H1 (cell line): ENCODE measurements around the gene ZNF789. TPM values are rescaled to one million over a fixed set of nuclear protein-coding genes. Genes with fewer than 3 reads are reported as not detected.

Source experiments
- CTCF ChIA-PET: fragments of 300-600 bp; sonication (Branson Sonifier 250); formaldehyde crosslinking; loops from one replicate; lab custom pipeline; 2021; ENCODE audit not compliant: partially characterized antibody; lab: Charles Lee
- POLR2A ChIA-PET: fragments of 300-600 bp; sonication (Branson Sonifier 250); formaldehyde crosslinking; loops from one replicate; lab custom pipeline; 2021; ENCODE audit warnings: inconsistent platforms; ENCODE audit not compliant: partially characterized antibody; lab: Charles Lee
- DNase-seq, 2 experiments: peaks; one replicate each; pipeline versions ENCODE4 v3.0.0 to v3.0.0-alpha.2; 2010 to 2022; ENCODE audit warnings: low spot score in 2 of 2, low read depth in 1 of 2, mixed read lengths in 1 of 2
- FAIRE-seq: peaks from 2 replicates; lab custom pipeline; 2011; peaks lifted over from hg19 to GRCh38; lab: Jason Lieb, UNC
- H2AFZ ChIP-seq: 2 replicates; pipeline ENCODE4 v1.8.1; 2012; ENCODE audit warnings: low read length, inconsistent platforms
- H2AK5ac ChIP-seq: 2 replicates; pipeline ENCODE4 v1.6.1; 2013; ENCODE audit warnings: low read depth, low read length
- H2BK120ac ChIP-seq: replicated peaks from 2 replicates; pipeline ENCODE3; 2013; ENCODE audit warnings: low read depth, low read length, inconsistent platforms
- H2BK12ac ChIP-seq: 2 replicates; pipeline ENCODE4 v1.6.1; 2013; ENCODE audit warnings: low read depth, low read length
- H2BK15ac ChIP-seq: 2 replicates; pipeline ENCODE4 v1.6.1; 2013; ENCODE audit warnings: low read length
- H2BK20ac ChIP-seq: 2 replicates; pipeline ENCODE4 v1.6.1; 2013; ENCODE audit warnings: low read length
- H2BK5ac ChIP-seq: 2 replicates; pipeline ENCODE4 v1.6.1; 2013; ENCODE audit warnings: low read depth, low read length
- H3K14ac ChIP-seq: 2 replicates; pipeline ENCODE4 v1.6.1; 2013; ENCODE audit warnings: inconsistent platforms; ENCODE audit not compliant: insufficient read length
- H3K18ac ChIP-seq: 2 replicates; pipeline ENCODE4 v1.6.1; 2013; ENCODE audit warnings: low read length; ENCODE audit errors: extremely low read depth
- H3K23ac ChIP-seq: 2 replicates; pipeline ENCODE4 v1.6.1; 2013; ENCODE audit warnings: inconsistent platforms; ENCODE audit not compliant: insufficient read length
- H3K23me2 ChIP-seq: 2 replicates; pipeline ENCODE4 v1.6.1; 2013; ENCODE audit warnings: low read depth, low read length
- H3K27ac ChIP-seq: 2 replicates; pipeline ENCODE4 v1.6.1; 2011; ENCODE audit warnings: low read depth, low read length, inconsistent platforms
- H3K27me3 ChIP-seq, 4 experiments: replicated peaks in 1 of 4; 1 replicate in 1 of 4; 2 replicates in 3 of 4; pipeline versions ENCODE4 v1.6.1 to v1.8.1; 2011 to 2013; ENCODE audit warnings: low read length in 3 of 4, mild to moderate bottlenecking in 3 of 4, inconsistent platforms in 2 of 4, mixed read lengths in 2 of 4, moderate library complexity in 1 of 4; ENCODE audit not compliant: control insufficient read depth in 3 of 4, insufficient read depth in 3 of 4; ENCODE audit errors: extremely low read depth in 1 of 4
- H3K36me3 ChIP-seq, 4 experiments: 2 replicates each; pipeline versions ENCODE4 v1.6.1 to v1.8.1; 2011 to 2013; ENCODE audit warnings: mild to moderate bottlenecking in 4 of 4, low read length in 3 of 4, moderate library complexity in 2 of 4, control low read depth in 1 of 4, inconsistent platforms in 1 of 4; ENCODE audit not compliant: insufficient read depth in 4 of 4, control insufficient read depth in 2 of 4
- H3K4ac ChIP-seq: replicated peaks from 2 replicates; pipeline ENCODE3; 2013; ENCODE audit warnings: low read length, low read depth, mixed read lengths, inconsistent platforms; ENCODE audit not compliant: insufficient read length
- H3K4me1 ChIP-seq, 4 experiments: replicated peaks in 1 of 4; 1 replicate in 1 of 4; 2 replicates in 3 of 4; pipeline versions ENCODE4 v1.6.1 to v1.8.1; 2011 to 2013; ENCODE audit warnings: low read length in 3 of 4, inconsistent platforms in 2 of 4, mixed read lengths in 1 of 4; ENCODE audit not compliant: insufficient read depth in 4 of 4, control insufficient read depth in 3 of 4
- H3K4me2 ChIP-seq, 2 experiments: 2 replicates each; pipeline versions ENCODE4 v1.6.1 to v1.8.1; 2011 to 2013; ENCODE audit warnings: low read depth in 2 of 2, low read length in 2 of 2, control low read depth in 1 of 2, inconsistent platforms in 1 of 2, mild to moderate bottlenecking in 1 of 2; ENCODE audit not compliant: insufficient read depth in 1 of 2
- H3K4me3 ChIP-seq, 4 experiments: fragments of 200-600, 300-600 bp in 1 of 4; sonication (generic), shearing (Covaris generic), sonication (Bioruptor Twin) in 1 of 4; 2 replicates each; pipeline versions ENCODE4 v1.5.1 to v1.8.1; 2011 to 2016; ENCODE audit warnings: low read length in 4 of 4, low read depth in 3 of 4, control low read depth in 2 of 4, inconsistent platforms in 2 of 4, mild to moderate bottlenecking in 2 of 4, mixed read lengths in 1 of 4, moderate library complexity in 1 of 4; ENCODE audit not compliant: insufficient read depth in 2 of 4; ENCODE audit errors: extremely low read depth in 1 of 4
- H3K56ac ChIP-seq: replicated peaks from 2 replicates; pipeline ENCODE3; 2013; ENCODE audit warnings: low read depth, mild to moderate bottlenecking, mixed read lengths, low read length, inconsistent platforms; ENCODE audit not compliant: insufficient read length
- H3K79me1 ChIP-seq: 2 replicates; pipeline ENCODE4 v1.6.1; 2013; ENCODE audit warnings: low read depth, low read length, control low read depth
- H3K79me2 ChIP-seq, 2 experiments: 2 replicates each; pipeline versions ENCODE4 v1.6.1 to v1.8.1; 2012 to 2013; ENCODE audit warnings: low read length in 2 of 2, mild to moderate bottlenecking in 2 of 2, inconsistent platforms in 1 of 2; ENCODE audit not compliant: insufficient read depth in 2 of 2, control insufficient read depth in 1 of 2
- H3K9ac ChIP-seq, 4 experiments: replicated peaks in 1 of 4; 1 replicate in 1 of 4; 2 replicates in 3 of 4; pipeline versions ENCODE4 v1.6.1 to v1.8.1; 2011 to 2013; ENCODE audit warnings: low read depth in 3 of 4, low read length in 3 of 4, control low read depth in 2 of 4, mild to moderate bottlenecking in 2 of 4, moderate library complexity in 2 of 4, inconsistent platforms in 1 of 4; ENCODE audit errors: extremely low read depth in 1 of 4
- H3K9me3 ChIP-seq, 2 experiments: 2 replicates each; pipeline versions ENCODE4 v1.6.1 to v1.8.1; 2012 to 2013; ENCODE audit warnings: mild to moderate bottlenecking in 2 of 2, moderate library complexity in 2 of 2, control low read depth in 1 of 2, inconsistent platforms in 1 of 2, low read depth in 1 of 2, low read length in 1 of 2, mixed read lengths in 1 of 2; ENCODE audit not compliant: insufficient read depth in 2 of 2
- H4K20me1 ChIP-seq, 2 experiments: replicated peaks in 1 of 2; 2 replicates each; pipeline versions ENCODE3 to v1.8.1; 2011 to 2013; ENCODE audit warnings: inconsistent platforms in 2 of 2, low read length in 2 of 2, mild to moderate bottlenecking in 1 of 2; ENCODE audit not compliant: insufficient read depth in 2 of 2, control insufficient read depth in 1 of 2
- H4K5ac ChIP-seq: 2 replicates; pipeline ENCODE4 v1.6.1; 2013; ENCODE audit warnings: low read length, low read depth, mixed read lengths, inconsistent platforms; ENCODE audit not compliant: insufficient read length
- H4K8ac ChIP-seq: 2 replicates; pipeline ENCODE4 v1.8.0; 2013; ENCODE audit warnings: mild to moderate bottlenecking, moderate library complexity, low read length, inconsistent platforms; ENCODE audit not compliant: insufficient read depth; ENCODE audit errors: extremely low read depth
- H4K91ac ChIP-seq: replicated peaks from 2 replicates; pipeline ENCODE3; 2013; ENCODE audit warnings: low read length, mixed read lengths, inconsistent platforms; ENCODE audit not compliant: insufficient read length
- CTBP2 ChIP-seq: IDR thresholded peaks from 2 replicates; pipeline ENCODE4 v1.7.0; 2011; ENCODE audit warnings: borderline replicate concordance, mild to moderate bottlenecking, moderate library complexity, mixed read lengths, low read length; ENCODE audit not compliant: insufficient read depth, insufficient read length
- E2F6 ChIP-seq: IDR thresholded peaks from 2 replicates; pipeline ENCODE4 v1.6.1; 2012; ENCODE audit warnings: inconsistent platforms
- EGR1 ChIP-seq: IDR thresholded peaks from 2 replicates; pipeline ENCODE4 v1.6.1; 2011; ENCODE audit warnings: low read depth, low read length, borderline replicate concordance
- GABPA ChIP-seq: IDR thresholded peaks from 2 replicates; pipeline ENCODE4 v1.6.1; 2011; ENCODE audit warnings: mild to moderate bottlenecking, low read length, moderate library complexity, borderline replicate concordance; ENCODE audit not compliant: insufficient read depth
- KDM4A ChIP-seq: IDR thresholded peaks from one replicate; pipeline ENCODE4 v1.7.1; 2012; ENCODE audit warnings: low read depth, mild to moderate bottlenecking, moderate library complexity, low read length, inconsistent platforms; ENCODE audit not compliant: severe bottlenecking
- KDM5A ChIP-seq: fragments of 200-600 bp; IDR thresholded peaks from 2 replicates; pipeline ENCODE4 v1.7.1; 2012; ENCODE audit warnings: mild to moderate bottlenecking, low read length, inconsistent platforms, mixed read lengths
- NANOG ChIP-seq: IDR thresholded peaks from 2 replicates; pipeline ENCODE4 v1.6.1; 2011; ENCODE audit warnings: low read length, low read depth, mild to moderate bottlenecking, inconsistent platforms; ENCODE audit not compliant: insufficient read depth, poor library complexity, severe bottlenecking
- SRF ChIP-seq: IDR thresholded peaks from 2 replicates; pipeline ENCODE4 v1.6.1; 2011; ENCODE audit warnings: mild to moderate bottlenecking, low read depth, low read length, moderate library complexity
- TAF1 ChIP-seq: IDR thresholded peaks from 2 replicates; pipeline ENCODE4 v1.6.1; 2011; ENCODE audit warnings: mild to moderate bottlenecking, low read depth, low read length
- TCF12 ChIP-seq: IDR thresholded peaks from 2 replicates; pipeline ENCODE4 v1.6.1; 2011; ENCODE audit warnings: low read depth, mild to moderate bottlenecking, low read length
- WGBS, 2 experiments: shearing (Covaris generic) in 1 of 2; methylation state at CpG; one replicate each; pipeline versions ENCODE4 v1.1.6 to v1.1.7; 2013 to 2015; ENCODE audit warnings: low lambda C conversion rate in 2 of 2, mixed read lengths in 2 of 2, inconsistent platforms in 1 of 2, low coverage in 1 of 2, missing lambda C conversion rate in 1 of 2; ENCODE audit not compliant: insufficient replicate concordance in 2 of 2, insufficient coverage in 1 of 2, insufficient read length in 1 of 2; ENCODE audit errors: extremely low coverage in 1 of 2, missing lambda C conversion rate in 1 of 2; 5-methylcytosine and 5-hydroxymethylcytosine counted together
- polyA plus RNA-seq, 7 experiments: library from polyadenylated mRNA; depleted of rRNA in 3 of 7; stranded (reverse) in 5 of 7; unstranded in 2 of 7; fragments of >200 nt in 5 of 7; fragments of 200-250 nt in 2 of 7; gene quantifications; 1 replicate in 5 of 7; 2 replicates in 1 of 7; 4 replicates in 1 of 7; pipeline versions ENCODE4 v1.2.1 to v1.2.3, GENCODE V29; 2011 to 2013; ENCODE audit warnings: missing spikeins in 2 of 7, mixed read lengths in 2 of 7
- total RNA-seq: library from RNA; stranded (reverse); fragmentation: NEBNext Ultra II Directional; extraction: Animal tissue kit (Norgen Biotek cat#: 25700); gene quantifications from 2 replicates; pipeline ENCODE4 v1.2.1, GENCODE V29; 2021

ZNF789 gene
- total and polyA plus RNA-seq, 2 of the 8 experiments (the other 6 are each of a cell fraction or from before 2014, with no cell fraction given), result 11.4 to 12.5 TPM

DNA sequence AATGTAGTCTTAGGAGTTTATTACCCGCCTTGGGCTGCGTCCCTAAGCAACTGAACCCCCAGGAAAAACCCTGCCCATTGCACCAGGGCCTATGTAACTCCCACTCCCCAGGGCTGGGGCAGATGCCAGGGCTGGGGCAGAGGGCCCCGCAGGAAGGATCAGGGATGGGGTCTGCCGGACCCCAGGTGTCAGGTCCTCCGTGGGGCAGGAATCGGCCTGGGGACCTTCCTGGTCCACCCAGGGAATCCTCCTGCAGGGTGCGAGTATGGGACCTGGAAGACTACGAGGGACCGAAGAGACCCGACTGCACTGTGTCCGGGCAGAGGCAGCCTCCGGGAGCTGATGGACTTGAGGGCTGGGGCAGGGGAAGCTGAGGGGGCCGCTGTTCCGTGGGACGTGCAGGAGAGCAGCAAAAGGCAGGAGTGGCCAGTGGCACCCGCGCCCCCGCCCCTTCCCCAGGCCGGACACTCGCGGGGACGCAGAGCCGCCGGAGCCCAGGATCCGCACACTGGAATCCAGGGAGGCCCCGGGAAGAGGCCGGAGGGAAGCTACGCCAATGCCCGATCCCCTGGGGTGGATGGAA lies 4.3 kb upstream of the ZNF789 start:
- Histone ChIP-seq H3K27ac (no peak overlapping the region), H2AK5ac (no peak overlapping the region), H3K56ac (no peak overlapping the region), H2BK20ac (no peak overlapping the region), H3K14ac (no peak overlapping the region), H3K9ac (no peak overlapping the region; a peak in 1 of 7 replicates), H3K4me2 (no peak overlapping the region), H4K8ac (peak overlapping the region; percentile 75; the same call in 1 of the 2 replicates), H3K23ac (no peak overlapping the region), H3K4ac (no peak overlapping the region), H3K79me2 (peaks cover 18 to 27% of the 10 kb centered on the region in 2 experiments), H3K4me1 (peaks cover 0 to 2% (median 0%) of the 10 kb centered on the region in 4 experiments; a peak in 1 of 7 replicates), H4K20me1 (peaks cover 0 to 3% of the 10 kb centered on the region in 2 experiments), H2BK5ac (no peak overlapping the region), H2BK120ac (no peak overlapping the region), H3K9me3 (no peaks in the 10 kb centered on the region), H3K23me2 (peaks cover 13% of the 10 kb centered on the region), H3K27me3 (no peaks in the 10 kb centered on the region), H4K91ac (no peak overlapping the region), H3K18ac (no peak overlapping the region), H2AFZ (no peak overlapping the region), H3K79me1 (peaks cover 13% of the 10 kb centered on the region), H2BK12ac (no peak overlapping the region), H4K5ac (no peak overlapping the region), H3K4me3 (no peak overlapping the region), H2BK15ac (no peak overlapping the region), H3K36me3 (peaks cover 0 to 5% (median 4%) of the 10 kb centered on the region in 4 experiments; a peak in 5 of 8 replicates)
- TF ChIP-seq GABPA (no peak), NANOG (no peak), E2F6 (no peak), CTBP2 (no peak), SRF (no peak), KDM5A (no peak), TCF12 (no peak), EGR1 (no peak), TAF1 (no peak), KDM4A (no peak)
- no peak for FAIRE-seq
- DNase-seq, result no peak
- ChIA-PET CTCF (no interaction called here), POLR2A (interaction anchor here (0.9 to 8.6 kb wide), 6 partner anchors 10 to 60 kb away, joined by 3 to 63 read pairs (median 4); partner anchors contain the start of genes BUD31 and PDAP1)
- 94% methylated on average over 13 of the region's 29 CpGs; no CpG with 5 or more reads in 1 of the 2 experiments for WGBS, 2 experiments
